Skin of body (tissue), 2 donors: ENCODE measurements around the gene GARS1. TPM values are rescaled to one million over a fixed set of nuclear protein-coding genes. Genes with fewer than 3 reads are reported as not detected.

Experiments
- DNase-seq: peaks from one replicate; lab custom pipeline; 2025; lab: John Stamatoyannopoulos, UW
- total RNA-seq: library from RNA; depleted of rRNA; stranded (reverse); fragments of >200 nt; gene quantifications from one replicate; pipeline ENCODE4 v1.2.3, GENCODE V29; 2014

The GARS1 gene
- total RNA-seq, 1 donor from 2014 or later, result 54.4 TPM

GRCh38 chr7:30681331-30681797, 86.7 kb downstream of the GARS1 start:
- DNase-seq, result no peak

- no peak for DNase-seq
These were observed 87.1 kb downstream of the GARS1 start for GRCh38 chr7:30681815-30682211.

- DNase-seq, result no peak
These were observed 87.8 kb downstream of the GARS1 start, which contains the start of gene CRHR2 for GRCh38 chr7:30682212-30683083. CRHR2 (minus strand) TSS chr7:30682456; CDS start chr7:30682280, 176 bp downstream.

GRCh38 chr7:30683306-30683705, 88.6 kb downstream of the GARS1 start:
- no peak for DNase-seq

Other genes starting within 250 kb of the GARS1 start
- gene NOD1, start 116.1 kb upstream of the GARS1 start, total RNA-seq, result 12.8 TPM
- gene GGCT, start 90.0 kb upstream of the GARS1 start, total RNA-seq, result 36.3 TPM
- gene CRHR2, start 87.6 kb downstream of the GARS1 start, total RNA-seq, result 0.20 TPM
- gene INMT, start 157.3 kb downstream of the GARS1 start, total RNA-seq, result 5.9 TPM
- 5.2 TPM for gene MINDY4, start 176.5 kb downstream of the GARS1 start, total RNA-seq